HG02885 (cell line): ENCODE measurements around the gene ELMO1.
A peak's percentile ranks its signal among the peaks of the same experiment; 100 is the strongest.

Experiments
- ATAC-seq: cut with Tn5 transposase; IDR thresholded peaks from one replicate; pipeline ENCODE4 v1.9.1; 2021; ENCODE audit warnings: mild to moderate bottlenecking; ENCODE audit not compliant: unreplicated experiment, poor library complexity

ELMO1 gene

GRCh38 chr7:37048674-37049073 lies 400.0 kb downstream of the ELMO1 start:
- no peak for ATAC-seq

GRCh38 chr7:37047260-37047659 lies 401.4 kb downstream of the ELMO1 start:
- no peak for ATAC-seq

- ATAC-seq: no peak
Measured at GRCh38 chr7:37046531-37047079, 402.1 kb downstream of the ELMO1 start.

- no peak for ATAC-seq
Measured at GRCh38 chr7:37045681-37046179, 402.9 kb downstream of the ELMO1 start.

- no peak for ATAC-seq
Measured at GRCh38 chr7:37041461-37041860, 407.2 kb downstream of the ELMO1 start.

GRCh38 chr7:37040330-37040729 lies 408.3 kb downstream of the ELMO1 start:
- ATAC-seq: no peak

- no peak for ATAC-seq
Measured at GRCh38 chr7:37039131-37039749, 409.4 kb downstream of the ELMO1 start.

GRCh38 chr7:37038706-37039105 lies 410.0 kb downstream of the ELMO1 start:
- no peak for ATAC-seq

- no peak for ATAC-seq
Measured at GRCh38 chr7:37037286-37037685, 411.4 kb downstream of the ELMO1 start.

- ATAC-seq: no peak
Measured at GRCh38 chr7:37035631-37036030, 413.0 kb downstream of the ELMO1 start.

- ATAC-seq: no peak
Measured at GRCh38 chr7:37033141-37033540, 415.5 kb downstream of the ELMO1 start.

GRCh38 chr7:37032258-37032601 lies 416.4 kb downstream of the ELMO1 start:
- no peak for ATAC-seq

- ATAC-seq: no peak
Measured at GRCh38 chr7:37031571-37032257, 416.9 kb downstream of the ELMO1 start.

- ATAC-seq: no peak
Measured at GRCh38 chr7:37028909-37029440, 419.7 kb downstream of the ELMO1 start.

GRCh38 chr7:37027557-37028341 lies 420.9 kb downstream of the ELMO1 start:
- ATAC-seq: no peak

- no peak for ATAC-seq
Measured at GRCh38 chr7:37027104-37027503, 421.6 kb downstream of the ELMO1 start.

GRCh38 chr7:37018954-37019353 lies 429.7 kb downstream of the ELMO1 start:
- peak; percentile 54 for ATAC-seq

- ATAC-seq: no peak
Measured at GRCh38 chr7:37016064-37016878, 432.4 kb downstream of the ELMO1 start.

- ATAC-seq: no peak
Measured at GRCh38 chr7:37015353-37016034, 433.2 kb downstream of the ELMO1 start.
